Natural killer cell treated with Interleukin-12 subunit alpha and Interleukin-12 subunit beta and Interleukin-15 and Interleukin-18, amount 100 ng/mL, for 72 hours (primary cell): ENCODE results near the gene ARID1A. TPM values are rescaled to one million over a fixed set of nuclear protein-coding genes. Genes with fewer than 3 reads are reported as not detected.
A peak's percentile ranks its signal among the peaks of the same experiment; 100 is the strongest.

ENCODE experiments used
- ATAC-seq, 2 donors: fragments of 150-1000 bp; cut with Tn5 transposase in 1 of 2; sonication (Bioruptor Pico), chemical (Tn5 transposase) in 1 of 2; 2 replicates each; pipeline ENCODE4 v1.10.0; 2021
- DNase-seq: peaks from one replicate; pipeline ENCODE4 v3.0.0; 2022; ENCODE audit warnings: low spot score
- H3K27ac Mint-ChIP-seq, 2 donors: 1 replicate in 1 of 2; 2 replicates in 1 of 2; pipeline ENCODE4 v1.8.0; 2022; ENCODE audit warnings: mixed read lengths in 2 of 2, mild to moderate bottlenecking in 1 of 2, moderate library complexity in 1 of 2
- H3K27me3 Mint-ChIP-seq, 2 donors: 1 replicate in 1 of 2; 2 replicates in 1 of 2; pipeline ENCODE4 v1.8.0; 2022; ENCODE audit warnings: mixed read lengths in 2 of 2
- H3K36me3 Mint-ChIP-seq: one replicate; pipeline ENCODE4 v1.8.0; 2022; ENCODE audit warnings: mixed read lengths
- H3K4me1 Mint-ChIP-seq, 2 donors: 1 replicate in 1 of 2; 2 replicates in 1 of 2; pipeline ENCODE4 v1.8.0; 2022; ENCODE audit warnings: low read depth in 2 of 2, mixed read lengths in 2 of 2, mild to moderate bottlenecking in 1 of 2
- H3K4me3 Mint-ChIP-seq: one replicate; pipeline ENCODE4 v1.8.0; 2022; ENCODE audit warnings: mixed read lengths
- H3K9me3 Mint-ChIP-seq: 2 replicates; pipeline ENCODE4 v1.8.0; 2022; ENCODE audit warnings: mixed read lengths
- total RNA-seq, 2 donors: library from RNA; stranded (reverse); gene quantifications; one replicate each; pipeline ENCODE4 v1.2.3, GENCODE V29; 2022

Gene ARID1A
- total RNA-seq, 2 donors from 2014 or later, result 132 to 196 TPM

GRCh38 chr1:26828411-26828991 lies 132.7 kb downstream of the ARID1A start:
- ATAC-seq (no peak), DNase-seq (no peak)
- peak overlapping the region; percentile 99 for H3K27ac Mint-ChIP-seq
- H3K4me1 Mint-ChIP-seq, result peaks cover 53 to 62% of the 10 kb centered on the region in 2 donors
- no peaks in the 10 kb centered on the region for H3K27me3 Mint-ChIP-seq
- H3K4me3 Mint-ChIP-seq, result peak overlapping the region; percentile 96
- H3K9me3 Mint-ChIP-seq, result no peaks in the 10 kb centered on the region
- peaks cover 18% of the 10 kb centered on the region for H3K36me3 Mint-ChIP-seq

- Mint-ChIP-seq H3K27me3 (no peaks in the 10 kb centered on the region), H3K4me3 (peak overlapping the region; percentile 96), H3K4me1 (peaks cover 61 to 71% of the 10 kb centered on the region in 2 donors), H3K27ac (peak overlapping the region; percentile 99), H3K9me3 (no peaks in the 10 kb centered on the region), H3K36me3 (peaks cover 21% of the 10 kb centered on the region)
- DNase-seq, result no peak
- no peak for ATAC-seq
These were observed 133.5 kb downstream of the ARID1A start for GRCh38 chr1:26829184-26829911.

- no peak for ATAC-seq
- peaks cover 68 to 78% of the 10 kb centered on the region in 2 donors for H3K4me1 Mint-ChIP-seq
- no peak for DNase-seq
These were observed 135.2 kb downstream of the ARID1A start for GRCh38 chr1:26831059-26831458.

More at GRCh38 chr1:26831059-26831458, 135.2 kb downstream of the ARID1A start:
- Mint-ChIP-seq H3K27ac (peak overlapping the region; percentile 99), H3K4me3 (peak overlapping the region; percentile 83), H3K9me3 (no peaks in the 10 kb centered on the region), H3K36me3 (peaks cover 29% of the 10 kb centered on the region), H3K27me3 (no peaks in the 10 kb centered on the region)

Other genes with a start within 250 kb of the ARID1A start
- gene HMGN2, start 223.6 kb upstream of the ARID1A start, total RNA-seq, result 100 to 1,000 TPM; 493 to 648 TPM
- gene RPS6KA1, start 166.3 kb upstream of the ARID1A start, total RNA-seq, result 100 to 1,000 TPM; 324 to 369 TPM
- 10 to 100 TPM; 44.3 to 60.2 TPM for gene PIGV, start 91.9 kb downstream of the ARID1A start, total RNA-seq
- 100 to 1,000 TPM in 1 of 2 donors, 10 to 100 TPM in 1; 87.2 to 106 TPM for gene ZDHHC18, start 130.7 kb downstream of the ARID1A start, total RNA-seq
- under 1 TPM; 0.50 to 0.56 TPM for gene SFN, start 167.1 kb downstream of the ARID1A start, total RNA-seq
- gene GPN2, start 194.3 kb downstream of the ARID1A start, total RNA-seq, result 10 to 100 TPM; 52.6 to 58.0 TPM
- 10 to 100 TPM; 19.6 to 21.2 TPM for gene GPATCH3, start 204.5 kb downstream of the ARID1A start, total RNA-seq
- gene NR0B2, start 218.0 kb downstream of the ARID1A start, total RNA-seq, result not detected
- gene NUDC, start 225.7 kb downstream of the ARID1A start, total RNA-seq, result 100 to 1,000 TPM in 1 of 2 donors, 10 to 100 TPM in 1; 78.2 to 136 TPM